Activated CD4-positive, alpha-beta memory T cell treated with anti-CD3 and anti-CD28 coated beads for 36 hours (primary cell): ENCODE measurements around the gene BMP5. TPM values are rescaled to one million over a fixed set of nuclear protein-coding genes. Genes with fewer than 3 reads are reported as not detected.

Experiments
- CTCF ChIA-PET: fragments of 350-600 bp; sonication (Branson Sonifier 250); formaldehyde crosslinking; loops from one replicate; lab custom pipeline; 2021; ENCODE audit warnings: antibody characterized with exemption, inconsistent platforms; lab: Charles Lee
- POLR2A ChIA-PET: fragments of 350-600 bp; sonication (Branson Sonifier 250); formaldehyde crosslinking; loops from one replicate; lab custom pipeline; 2021; ENCODE audit warnings: antibody characterized with exemption; lab: Charles Lee
- DNase-seq: peaks from one replicate; pipeline ENCODE4 v3.0.0-alpha.2; 2020
- H3K27ac Mint-ChIP-seq: one replicate; pipeline ENCODE4 v1.8.0; 2021; ENCODE audit warnings: mixed read lengths
- H3K27me3 Mint-ChIP-seq: one replicate; pipeline ENCODE4 v1.8.0; 2021; ENCODE audit warnings: mixed read lengths
- H3K36me3 Mint-ChIP-seq: one replicate; pipeline ENCODE4 v1.8.0; 2021; ENCODE audit warnings: mixed read lengths
- H3K4me1 Mint-ChIP-seq: one replicate; pipeline ENCODE4 v1.8.0; 2021; ENCODE audit warnings: low read depth, mixed read lengths
- H3K4me3 Mint-ChIP-seq: one replicate; pipeline ENCODE4 v1.8.0; 2021; ENCODE audit warnings: mild to moderate bottlenecking, mixed read lengths
- H3K9me3 Mint-ChIP-seq: one replicate; pipeline ENCODE4 v1.8.0; 2021; ENCODE audit warnings: mixed read lengths
- intact Hi-C: fragments of 100-400 bp; cut with micrococcal nuclease; formaldehyde crosslinking; loops from one replicate; pipeline ENCODE4 v1.15.1; 2023
- total RNA-seq, 2 experiments: library from RNA; stranded (reverse); gene quantifications; one replicate each; pipeline ENCODE4 v1.2.3, GENCODE V29; 2021

BMP5 gene
- total RNA-seq, 2 experiments from 2014 or later, result not detected

DNA sequence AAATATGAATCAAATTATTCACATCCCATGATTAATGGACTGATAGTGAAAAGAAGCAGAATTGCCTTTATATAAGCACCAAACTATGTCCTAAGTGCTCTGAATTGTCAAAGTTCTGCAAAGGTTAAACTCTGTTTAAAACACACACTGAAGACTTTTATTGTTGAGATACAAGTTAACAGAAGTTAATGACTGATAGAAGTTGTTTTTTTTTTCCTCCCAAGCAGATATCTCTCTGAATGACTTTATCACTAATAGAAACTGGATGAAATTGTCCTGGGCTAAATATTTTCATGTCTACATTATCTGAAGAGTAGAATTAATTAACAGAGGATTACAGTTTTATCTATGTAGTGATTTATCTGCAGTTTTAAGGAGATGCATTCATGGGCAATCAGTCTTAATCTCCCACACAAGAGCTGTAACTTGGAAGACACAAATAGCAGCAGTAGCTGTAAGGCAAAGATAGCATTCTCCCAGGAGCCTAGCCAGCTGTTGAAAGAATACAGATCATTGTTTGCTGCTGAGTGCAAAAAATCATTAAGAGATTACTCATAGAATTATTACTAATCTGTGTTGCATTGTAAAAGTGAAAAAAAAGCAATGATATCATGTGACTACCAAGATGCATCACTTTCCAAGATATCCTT, 49.9 kb downstream of the BMP5 start:
- Mint-ChIP-seq H3K9me3 (peaks cover 9% of the 10 kb centered on the region), H3K27me3 (no peaks in the 10 kb centered on the region), H3K36me3 (no peaks in the 10 kb centered on the region), H3K27ac (no peak overlapping the region), H3K4me3 (no peak overlapping the region), H3K4me1 (no peaks in the 10 kb centered on the region)
- intact Hi-C loops, result no loop called here
- ChIA-PET CTCF (no interaction called here), POLR2A (no interaction called here)
- no peak for DNase-seq

DNA sequence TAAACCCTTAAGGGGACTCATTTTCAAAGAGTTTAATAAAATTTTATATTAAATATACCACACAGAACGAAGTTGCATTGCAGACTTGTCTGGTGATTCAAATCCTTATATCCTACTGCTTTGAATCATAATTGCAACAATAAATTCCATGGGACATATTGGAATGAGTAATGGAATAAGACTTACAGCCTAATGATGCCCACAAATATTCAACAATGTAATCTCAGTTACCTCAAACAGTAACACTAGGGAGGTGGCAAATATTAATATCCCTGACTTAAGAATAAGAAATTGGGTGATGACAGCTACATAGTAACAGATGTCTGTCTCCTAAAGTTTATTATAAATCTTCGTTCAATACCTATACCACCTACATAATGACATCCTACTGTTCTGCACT, 52.6 kb downstream of the BMP5 start:
- Mint-ChIP-seq H3K4me3 (no peak overlapping the region), H3K36me3 (no peaks in the 10 kb centered on the region), H3K27me3 (no peaks in the 10 kb centered on the region), H3K9me3 (peaks cover 6% of the 10 kb centered on the region), H3K4me1 (no peaks in the 10 kb centered on the region), H3K27ac (no peak overlapping the region)
- CTCF ChIA-PET, result no interaction called here
- intact Hi-C loops, result no loop called here
- POLR2A ChIA-PET, result no interaction called here
- no peak for DNase-seq

DNA sequence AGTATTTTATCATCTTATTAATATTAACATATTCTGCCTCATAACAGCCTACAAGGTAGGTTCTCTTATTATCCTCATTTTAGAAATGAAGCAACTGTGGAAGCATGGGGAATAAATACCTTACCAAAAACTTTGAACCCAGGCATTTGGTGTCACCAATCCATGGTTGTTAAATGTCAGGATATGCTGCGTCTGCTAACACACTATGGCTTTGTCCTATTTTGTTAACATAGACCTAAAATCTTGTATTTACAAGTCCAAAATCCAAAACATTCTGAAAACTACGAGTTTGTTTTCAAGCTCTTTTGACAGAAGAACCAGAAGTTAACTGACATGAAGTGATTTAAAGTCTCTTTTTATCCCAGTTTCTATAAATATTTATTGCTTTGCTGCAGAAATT, 53.4 kb downstream of the BMP5 start:
- no peak overlapping the region for H3K27ac Mint-ChIP-seq
- ChIA-PET POLR2A (no interaction called here), CTCF (no interaction called here)
- H3K36me3 Mint-ChIP-seq, result no peaks in the 10 kb centered on the region
- no peak for DNase-seq
- H3K4me1 Mint-ChIP-seq, result no peaks in the 10 kb centered on the region
- no peak overlapping the region for H3K4me3 Mint-ChIP-seq
- H3K9me3 Mint-ChIP-seq, result peaks cover 6% of the 10 kb centered on the region
- no peaks in the 10 kb centered on the region for H3K27me3 Mint-ChIP-seq
- intact Hi-C loops, result no loop called here

DNA sequence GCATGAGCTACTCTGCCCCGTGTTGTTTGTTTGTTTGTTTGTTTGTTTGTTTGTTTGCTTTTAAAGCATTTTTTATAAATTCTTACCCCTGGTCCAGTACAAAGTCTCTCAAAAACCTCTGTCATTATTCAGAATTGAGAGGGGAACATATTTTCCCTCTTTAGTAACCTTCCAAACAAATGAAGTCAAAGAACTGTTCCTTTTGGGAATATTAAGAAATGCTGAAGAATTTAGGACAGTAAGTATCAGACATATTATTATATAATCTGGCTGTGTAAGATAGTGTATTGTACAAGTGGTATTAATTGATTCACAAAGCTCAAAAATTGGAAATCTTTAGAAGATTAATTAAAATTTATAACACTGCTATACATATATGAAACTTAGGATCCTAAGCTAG, 54.7 kb downstream of the BMP5 start:
- Mint-ChIP-seq H3K36me3 (no peaks in the 10 kb centered on the region), H3K4me3 (no peak overlapping the region), H3K4me1 (no peaks in the 10 kb centered on the region), H3K27ac (no peak overlapping the region), H3K9me3 (peaks cover 6% of the 10 kb centered on the region), H3K27me3 (no peaks in the 10 kb centered on the region)
- intact Hi-C loops, result no loop called here
- no peak for DNase-seq
- ChIA-PET CTCF (no interaction called here), POLR2A (no interaction called here)

DNA sequence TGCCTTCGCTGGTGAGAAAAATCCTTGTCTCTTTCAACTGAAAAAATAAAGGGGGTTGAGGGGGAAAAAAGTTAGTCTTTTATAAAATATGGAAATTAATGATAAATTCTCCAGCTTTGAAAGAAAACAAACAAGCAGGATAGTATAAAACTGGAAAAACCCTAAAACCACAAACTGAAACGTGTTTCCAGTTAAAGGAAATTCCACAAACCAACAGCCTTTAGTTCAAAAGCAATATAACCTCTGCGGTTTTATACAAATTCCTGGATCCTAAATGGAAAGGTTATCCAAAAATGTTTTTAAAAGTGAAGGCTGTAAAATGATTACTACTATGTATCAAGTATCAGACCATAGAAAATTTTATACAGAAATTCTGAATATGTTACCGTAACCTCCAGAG, 55.6 kb downstream of the BMP5 start:
- intact Hi-C loops, result no loop called here
- no peaks in the 10 kb centered on the region for H3K27me3 Mint-ChIP-seq
- H3K36me3 Mint-ChIP-seq, result no peaks in the 10 kb centered on the region
- no peaks in the 10 kb centered on the region for H3K4me1 Mint-ChIP-seq
- no peak overlapping the region for H3K27ac Mint-ChIP-seq
- peaks cover 4% of the 10 kb centered on the region for H3K9me3 Mint-ChIP-seq
- no peak for DNase-seq
- ChIA-PET CTCF (no interaction called here), POLR2A (no interaction called here)
- H3K4me3 Mint-ChIP-seq, result no peak overlapping the region

DNA sequence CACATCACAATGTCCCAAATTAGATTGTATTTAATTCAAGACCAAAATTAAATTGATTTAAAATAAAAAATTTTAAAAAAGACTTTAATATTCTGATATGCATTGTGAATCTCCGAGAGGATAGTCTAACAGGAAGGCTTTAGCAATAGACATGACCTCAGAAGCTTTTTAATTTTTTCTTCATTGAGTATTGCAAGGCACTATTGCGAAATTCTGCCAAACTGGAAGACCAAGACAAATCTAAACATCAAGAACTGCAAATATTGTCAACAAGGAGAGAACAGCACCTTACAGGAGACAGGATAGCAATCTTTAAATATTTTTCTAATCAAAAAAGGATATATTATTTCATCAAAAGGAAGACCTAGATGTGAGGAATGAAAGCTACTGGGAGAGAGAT, 56.9 kb downstream of the BMP5 start:
- ChIA-PET CTCF (no interaction called here), POLR2A (no interaction called here)
- Mint-ChIP-seq H3K4me1 (no peaks in the 10 kb centered on the region), H3K27ac (no peak overlapping the region), H3K27me3 (no peaks in the 10 kb centered on the region), H3K9me3 (peaks cover 7% of the 10 kb centered on the region), H3K4me3 (no peak overlapping the region), H3K36me3 (no peaks in the 10 kb centered on the region)
- intact Hi-C loops, result no loop called here
- DNase-seq, result no peak

DNA sequence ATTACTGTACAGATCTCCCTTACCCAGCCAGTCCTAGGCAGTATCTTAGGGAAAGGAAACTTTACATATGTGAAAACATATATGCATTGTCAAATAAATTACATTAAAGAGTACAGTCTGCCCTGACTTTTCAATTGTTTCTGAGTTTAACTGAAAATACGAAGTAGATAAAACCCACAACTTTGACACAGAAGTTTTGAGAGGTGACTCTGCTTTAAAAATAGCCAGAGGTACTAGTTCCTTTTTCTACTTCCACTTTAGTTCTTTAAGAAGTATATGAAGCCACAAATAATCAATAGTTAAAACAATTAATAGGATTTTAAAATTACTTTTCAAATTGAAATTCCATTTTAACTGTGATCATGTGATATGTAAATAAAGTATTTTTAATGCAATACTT, 62.9 kb downstream of the BMP5 start:
- Mint-ChIP-seq H3K27me3 (no peaks in the 10 kb centered on the region), H3K4me1 (no peaks in the 10 kb centered on the region), H3K27ac (no peak overlapping the region), H3K9me3 (peaks cover 13% of the 10 kb centered on the region), H3K36me3 (no peaks in the 10 kb centered on the region), H3K4me3 (no peak overlapping the region)
- POLR2A ChIA-PET, result no interaction called here
- intact Hi-C loops, result no loop called here
- no peak for DNase-seq
- CTCF ChIA-PET, result no interaction called here

DNA sequence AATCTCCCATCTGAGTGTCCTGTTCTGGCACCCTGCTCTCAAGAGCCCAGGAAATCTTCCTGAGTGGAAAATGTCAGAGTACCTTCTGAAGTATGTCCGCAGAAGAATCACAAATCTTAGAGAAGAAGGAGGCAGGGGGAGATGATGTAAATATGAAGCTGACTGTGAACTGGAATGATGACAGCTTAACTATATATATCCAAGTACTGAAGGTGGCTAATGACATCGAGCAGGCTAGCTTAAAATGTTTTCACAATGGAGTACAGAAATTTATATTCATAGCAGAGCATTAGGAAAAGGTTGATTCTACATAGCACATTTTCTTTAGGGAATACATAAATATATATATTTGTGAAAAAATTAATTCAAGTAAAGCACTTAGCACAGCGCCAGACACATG, 64.3 kb downstream of the BMP5 start:
- Mint-ChIP-seq H3K4me3 (no peak overlapping the region), H3K27ac (no peak overlapping the region), H3K4me1 (no peaks in the 10 kb centered on the region), H3K27me3 (no peaks in the 10 kb centered on the region), H3K9me3 (peaks cover 11% of the 10 kb centered on the region), H3K36me3 (no peaks in the 10 kb centered on the region)
- ChIA-PET CTCF (no interaction called here), POLR2A (no interaction called here)
- no peak for DNase-seq
- intact Hi-C loops, result no loop called here

DNA sequence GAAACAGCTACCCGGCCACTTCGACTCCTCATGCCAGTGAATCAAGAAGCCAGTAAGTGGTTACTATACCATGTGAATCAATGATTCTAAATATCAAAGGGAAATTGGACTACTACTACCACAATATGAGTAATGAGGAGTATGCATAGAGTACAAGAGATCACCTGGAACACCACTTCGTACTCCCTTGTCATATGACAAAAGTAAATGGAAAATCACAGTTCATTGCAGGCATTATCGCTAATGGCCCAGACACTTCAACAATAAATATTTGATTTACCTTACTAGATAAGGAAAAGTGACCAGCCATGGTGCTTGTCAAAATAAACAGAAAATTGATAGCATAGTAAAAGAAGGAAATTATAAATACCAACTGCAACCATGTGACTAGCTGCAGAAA, 73.1 kb downstream of the BMP5 start:
- H3K27me3 Mint-ChIP-seq, result no peaks in the 10 kb centered on the region
- H3K4me1 Mint-ChIP-seq, result no peaks in the 10 kb centered on the region
- no peak overlapping the region for H3K27ac Mint-ChIP-seq
- H3K4me3 Mint-ChIP-seq, result no peak overlapping the region
- no peak for DNase-seq
- no peaks in the 10 kb centered on the region for H3K36me3 Mint-ChIP-seq
- H3K9me3 Mint-ChIP-seq, result peaks cover 33% of the 10 kb centered on the region
- intact Hi-C loops, result no loop called here
- ChIA-PET CTCF (no interaction called here), POLR2A (no interaction called here)

DNA sequence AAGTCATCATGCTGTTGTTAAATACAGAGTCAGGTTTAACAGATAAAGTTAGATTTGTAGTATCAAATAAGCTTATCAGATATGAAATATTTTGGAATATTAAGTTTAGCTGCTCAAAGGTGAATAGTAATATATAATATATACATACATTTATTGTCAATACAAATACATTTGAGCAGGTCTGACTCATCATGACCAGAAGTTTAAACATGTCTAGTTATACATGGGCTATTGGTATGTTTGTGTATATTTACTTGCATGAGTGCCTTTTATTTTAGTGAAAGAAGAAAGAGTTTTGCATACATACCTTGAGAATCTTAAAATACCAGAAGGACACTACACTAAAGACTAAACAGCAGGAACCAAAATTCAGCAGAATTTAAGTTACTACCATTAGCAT, 76.8 kb downstream of the BMP5 start:
- no peaks in the 10 kb centered on the region for H3K36me3 Mint-ChIP-seq
- DNase-seq, result no peak
- POLR2A ChIA-PET, result no interaction called here
- no peak overlapping the region for H3K4me3 Mint-ChIP-seq
- no peaks in the 10 kb centered on the region for H3K27me3 Mint-ChIP-seq
- no peaks in the 10 kb centered on the region for H3K4me1 Mint-ChIP-seq
- CTCF ChIA-PET, result no interaction called here
- H3K27ac Mint-ChIP-seq, result no peak overlapping the region
- intact Hi-C loops, result no loop called here
- peaks cover 19% of the 10 kb centered on the region for H3K9me3 Mint-ChIP-seq

DNA sequence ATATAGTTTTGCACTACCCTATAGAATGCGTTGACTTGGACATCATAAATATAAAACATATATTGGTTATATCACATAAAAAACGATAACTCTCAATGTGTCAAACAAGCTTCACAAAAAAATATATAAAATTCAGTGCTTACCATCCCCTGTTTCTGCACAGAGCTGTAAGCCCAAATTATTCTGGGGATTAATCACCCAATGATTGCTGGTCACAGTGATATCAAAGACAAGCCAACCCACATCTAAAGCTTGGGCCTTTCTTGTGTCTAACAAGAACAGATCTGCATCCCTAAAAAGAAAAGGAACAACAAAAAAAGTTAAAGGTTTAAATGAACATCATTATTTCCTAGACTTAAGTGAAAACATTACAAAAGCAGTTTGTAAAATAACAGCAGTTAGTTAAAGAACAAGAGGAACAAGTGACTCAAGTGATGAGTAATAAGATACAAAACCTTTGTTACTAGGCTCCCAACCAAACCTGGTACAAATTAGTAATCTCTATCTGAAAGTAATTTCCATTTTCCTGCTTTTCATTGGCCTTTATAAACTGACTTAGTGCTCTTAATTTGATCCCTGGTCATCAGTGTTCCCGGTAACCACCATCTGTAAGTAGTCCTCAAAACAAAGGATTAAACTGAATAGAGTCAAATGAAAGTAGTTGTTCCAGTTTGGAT, 81.1 kb downstream of the BMP5 start:
- intact Hi-C loops, result no loop called here
- no peak for DNase-seq
- Mint-ChIP-seq H3K9me3 (peaks cover 5% of the 10 kb centered on the region), H3K4me3 (no peak overlapping the region), H3K4me1 (no peaks in the 10 kb centered on the region), H3K27me3 (no peaks in the 10 kb centered on the region), H3K36me3 (no peaks in the 10 kb centered on the region), H3K27ac (no peak overlapping the region)
- ChIA-PET CTCF (no interaction called here), POLR2A (no interaction called here)

DNA sequence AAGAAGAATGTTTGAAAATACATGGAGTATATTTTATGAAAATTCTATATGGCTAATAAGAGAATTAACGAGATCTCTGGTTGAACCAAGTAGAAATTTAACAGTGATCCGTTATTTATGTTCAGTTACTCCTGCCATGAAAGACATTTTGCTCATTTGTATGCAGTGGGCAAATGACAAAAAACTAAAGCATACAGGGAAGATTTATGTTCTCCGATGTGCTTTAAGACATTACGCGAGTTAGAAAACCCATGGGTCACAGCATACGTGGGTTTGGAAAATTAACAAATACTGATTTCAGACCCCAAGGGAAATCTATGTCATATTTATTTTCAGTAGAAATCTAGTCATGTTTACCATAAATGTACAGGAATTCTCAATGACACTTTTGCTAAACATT, 90.1 kb downstream of the BMP5 start:
- ChIA-PET CTCF (no interaction called here), POLR2A (no interaction called here)
- intact Hi-C loops, result no loop called here
- H3K4me1 Mint-ChIP-seq, result no peaks in the 10 kb centered on the region
- no peaks in the 10 kb centered on the region for H3K27me3 Mint-ChIP-seq
- H3K27ac Mint-ChIP-seq, result no peak overlapping the region
- H3K9me3 Mint-ChIP-seq, result peaks cover 2% of the 10 kb centered on the region
- no peak overlapping the region for H3K4me3 Mint-ChIP-seq
- no peaks in the 10 kb centered on the region for H3K36me3 Mint-ChIP-seq
- DNase-seq, result no peak

DNA sequence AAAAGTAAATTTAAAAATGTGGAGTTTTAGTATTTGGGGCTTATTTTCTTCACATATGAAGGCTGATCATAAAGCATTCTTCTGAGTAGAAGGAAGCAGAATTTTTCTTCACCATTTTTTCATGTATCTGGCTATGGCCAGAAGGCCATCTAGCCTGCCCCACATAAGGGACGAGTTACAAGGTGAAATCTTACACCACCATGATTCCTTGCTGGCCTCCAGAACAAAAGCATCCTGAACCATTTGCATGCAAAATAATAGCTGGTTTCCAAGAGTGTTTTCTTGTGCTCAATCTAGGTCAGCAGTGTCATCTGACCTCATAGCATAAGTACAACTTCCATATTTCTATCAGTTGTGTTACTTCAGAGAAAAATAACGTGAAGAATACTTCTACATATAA, 93.1 kb downstream of the BMP5 start:
- ChIA-PET POLR2A (no interaction called here), CTCF (no interaction called here)
- no peaks in the 10 kb centered on the region for H3K36me3 Mint-ChIP-seq
- H3K4me1 Mint-ChIP-seq, result no peaks in the 10 kb centered on the region
- intact Hi-C loops, result no loop called here
- peaks cover 7% of the 10 kb centered on the region for H3K9me3 Mint-ChIP-seq
- no peaks in the 10 kb centered on the region for H3K27me3 Mint-ChIP-seq
- no peak overlapping the region for H3K27ac Mint-ChIP-seq
- H3K4me3 Mint-ChIP-seq, result no peak overlapping the region
- no peak for DNase-seq
